HepG2 (cell line): Measurements from ENCODE around the gene LRRC25.

Experiments
- MIXL1 ChIP-seq: IDR thresholded peaks from 2 replicates; pipeline ENCODE4 v1.6.1; 2016
- ZNF121 ChIP-seq: sonication (generic); formaldehyde crosslinking; IDR thresholded peaks from 2 replicates; pipeline ENCODE4 v1.5.0; 2020; ENCODE audit warnings: mild to moderate bottlenecking, missing genetic modification reagents
- ZNF354B ChIP-seq: sonication (generic); formaldehyde crosslinking; IDR thresholded peaks from 2 replicates; pipeline ENCODE4 v1.8.0; 2022; ENCODE audit warnings: mild to moderate bottlenecking, missing genetic modification reagents

DNA sequence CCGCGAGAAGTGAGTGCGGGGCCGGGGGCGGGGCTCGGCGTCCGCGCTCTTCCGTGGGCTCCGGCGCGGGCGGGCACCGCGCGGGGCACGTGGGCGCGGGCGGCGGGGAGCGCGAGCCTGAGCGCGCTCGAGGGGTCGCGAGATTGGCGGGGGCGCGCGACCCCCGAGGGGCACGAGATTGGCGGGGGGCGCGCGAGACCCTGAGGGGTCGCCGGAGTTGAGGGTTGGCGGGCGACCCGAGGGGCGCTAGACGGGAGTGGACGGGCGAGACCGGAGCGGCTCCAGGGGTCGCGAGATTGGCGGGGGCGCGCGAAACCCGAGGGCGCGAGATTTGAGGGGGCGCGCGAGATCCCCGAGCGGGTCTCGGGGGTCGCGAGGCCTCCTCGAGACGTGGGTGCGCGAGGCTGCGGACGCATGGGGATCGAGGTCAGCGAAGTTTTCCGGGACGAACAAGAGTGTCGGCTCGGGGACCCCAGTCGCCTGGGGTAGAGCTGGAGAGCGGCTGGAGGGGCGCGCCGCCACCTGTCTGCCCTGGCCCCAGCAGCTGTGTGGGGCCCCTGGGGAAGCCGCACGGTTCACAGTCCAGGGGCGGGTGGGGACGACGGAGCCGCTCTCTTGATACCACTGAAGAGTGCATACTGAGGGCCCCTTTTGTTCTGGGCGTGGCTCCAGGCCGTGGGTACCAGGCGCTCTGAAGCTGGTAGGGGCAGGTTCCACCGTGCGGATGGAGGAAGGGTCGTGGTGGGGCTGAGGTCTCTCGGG lies 22.5 kb upstream of the LRRC25 start:
- TF ChIP-seq ZNF121 (CRISPR knock-in tag) (no peak), MIXL1 (CRISPR knock-in tag) (0 out of 2 replicates have a peak, but pooled peaks have one; percentile 20), ZNF354B (CRISPR knock-in tag) (no peak)
